GM12892 (cell line): ENCODE data around the gene ANXA1.

Source experiments
- POLR2A ChIP-seq: IDR thresholded peaks from 2 replicates; pipeline ENCODE4 v1.6.1; 2011; ENCODE audit warnings: low read depth, low read length, control low read depth
- POLR2AphosphoS5 ChIP-seq: IDR thresholded peaks from 2 replicates; pipeline ENCODE4 v1.6.1; 2011; ENCODE audit warnings: low read depth, low read length, control low read depth

DNA sequence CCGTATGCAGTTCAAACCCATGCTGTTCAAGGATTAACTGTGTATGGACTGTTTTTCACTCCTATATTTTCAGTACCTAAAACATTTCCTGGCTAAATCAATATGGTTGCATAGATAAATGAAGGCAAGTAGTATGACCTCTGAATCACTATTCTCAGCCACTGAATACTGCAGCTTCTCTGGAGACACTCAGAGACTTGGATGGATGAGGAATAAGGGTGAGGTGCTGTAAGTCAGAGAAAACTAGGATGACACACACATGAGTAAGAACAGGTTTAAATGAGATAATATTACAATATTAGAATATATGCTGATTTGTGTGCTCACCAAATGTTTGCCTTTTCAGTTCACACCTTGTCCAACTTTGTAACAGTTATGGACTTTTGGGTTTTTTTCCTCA is 26.0 kb upstream of the ANXA1 start:
- TF ChIP-seq POLR2AphosphoS5, result no peak
- TF ChIP-seq POLR2A, result no peak
